DOHH2 (cell line): ENCODE measurements around the gene MAP2.

ENCODE experiments used
- EZH2phosphoT487 ChIP-seq: fragments of 200-600 bp; sonication (generic); IDR thresholded peaks from 2 replicates; pipeline ENCODE4 v1.6.1; 2017; ENCODE audit warnings: borderline replicate concordance, mild to moderate bottlenecking, antibody characterized with exemption, low read length, moderate library complexity, mixed read lengths
- TF ChIP-seq, protein P1 (sequence below): fragments of 200-600 bp; sonication (generic); IDR thresholded peaks from one replicate; pipeline ENCODE4 v1.5.1; 2014; ENCODE audit warnings: antibody characterized with exemption, mild to moderate bottlenecking, low read depth, low read length; ENCODE audit not compliant: poor library complexity, severe bottlenecking

DNA sequence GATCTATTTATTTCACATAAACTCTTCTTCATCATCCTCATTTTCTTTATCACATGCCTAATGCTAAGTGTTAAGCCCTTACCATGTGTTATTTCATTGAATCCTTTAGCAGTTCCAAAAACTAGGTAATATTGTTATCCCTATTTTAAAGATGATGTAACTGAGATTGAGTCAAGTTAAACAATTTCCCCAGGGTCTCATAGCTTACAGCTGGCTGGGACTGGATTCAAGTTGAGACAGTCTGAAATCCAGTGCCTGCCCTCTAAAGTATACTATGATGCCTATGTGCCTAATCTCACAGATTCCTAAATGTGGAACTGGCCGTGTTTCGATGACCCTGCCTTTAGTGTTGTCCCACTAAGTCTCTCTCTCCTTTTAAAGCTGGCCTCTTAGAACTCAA lies 108.5 kb downstream of the MAP2 start:
- TF ChIP-seq, protein P1, sequence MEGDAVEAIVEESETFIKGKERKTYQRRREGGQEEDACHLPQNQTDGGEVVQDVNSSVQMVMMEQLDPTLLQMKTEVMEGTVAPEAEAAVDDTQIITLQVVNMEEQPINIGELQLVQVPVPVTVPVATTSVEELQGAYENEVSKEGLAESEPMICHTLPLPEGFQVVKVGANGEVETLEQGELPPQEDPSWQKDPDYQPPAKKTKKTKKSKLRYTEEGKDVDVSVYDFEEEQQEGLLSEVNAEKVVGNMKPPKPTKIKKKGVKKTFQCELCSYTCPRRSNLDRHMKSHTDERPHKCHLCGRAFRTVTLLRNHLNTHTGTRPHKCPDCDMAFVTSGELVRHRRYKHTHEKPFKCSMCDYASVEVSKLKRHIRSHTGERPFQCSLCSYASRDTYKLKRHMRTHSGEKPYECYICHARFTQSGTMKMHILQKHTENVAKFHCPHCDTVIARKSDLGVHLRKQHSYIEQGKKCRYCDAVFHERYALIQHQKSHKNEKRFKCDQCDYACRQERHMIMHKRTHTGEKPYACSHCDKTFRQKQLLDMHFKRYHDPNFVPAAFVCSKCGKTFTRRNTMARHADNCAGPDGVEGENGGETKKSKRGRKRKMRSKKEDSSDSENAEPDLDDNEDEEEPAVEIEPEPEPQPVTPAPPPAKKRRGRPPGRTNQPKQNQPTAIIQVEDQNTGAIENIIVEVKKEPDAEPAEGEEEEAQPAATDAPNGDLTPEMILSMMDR, result no peak
- TF ChIP-seq EZH2phosphoT487, result no peak
